B cell (primary cell): ENCODE results near the gene PER1.

ENCODE experiments used
- CTCF ChIP-seq: fragments of 200-600 bp; IDR thresholded peaks from one replicate; pipeline ENCODE4 v1.8.0; 2022; ENCODE audit warnings: antibody characterized with exemption, mild to moderate bottlenecking
- EZH2 ChIP-seq: IDR thresholded peaks from 2 replicates; pipeline ENCODE4 v1.6.1; 2012; ENCODE audit warnings: borderline replicate concordance, low read depth, mild to moderate bottlenecking, moderate library complexity, low read length; ENCODE audit not compliant: insufficient read depth, poor library complexity, severe bottlenecking

- TF ChIP-seq CTCF (no peak), EZH2 (no peak)
Measured at GRCh38 chr17:8162997-8163977, 11.1 kb upstream of the PER1 start.
